Activated T-cell treated with anti-CD3 and anti-CD28 coated beads, Interleukin-2, amount 50 U/mL, for 72 hours (primary cell): Measurements from ENCODE around the gene ARHGAP23. TPM values are rescaled to one million over a fixed set of nuclear protein-coding genes. Genes with fewer than 3 reads are reported as not detected.

Experiments
- ATAC-seq, 2 donors: fragments of 150-1000 bp; cut with Tn5 transposase; replicated peaks in 1 of 2; 2 replicates each; pipeline ENCODE4 v1.10.0; 2021; ENCODE audit warnings: moderate library complexity in 2 of 2, mild to moderate bottlenecking in 1 of 2
- DNase-seq, 2 donors: peaks; one replicate each; pipeline ENCODE4 v3.0.0; 2021 to 2022; ENCODE audit warnings: mixed read lengths in 1 of 2
- H3K27ac Mint-ChIP-seq: one replicate; pipeline ENCODE4 v1.8.0; 2022; ENCODE audit warnings: mild to moderate bottlenecking, moderate library complexity, mixed read lengths
- H3K27me3 Mint-ChIP-seq: one replicate; pipeline ENCODE4 v1.8.0; 2022; ENCODE audit warnings: low read depth, mixed read lengths
- H3K36me3 Mint-ChIP-seq, 2 donors: one replicate each; pipeline ENCODE4 v1.8.0; 2022; ENCODE audit warnings: mixed read lengths in 2 of 2, mild to moderate bottlenecking in 1 of 2; ENCODE audit not compliant: insufficient read depth in 2 of 2
- H3K4me1 Mint-ChIP-seq: one replicate; pipeline ENCODE4 v1.8.0; 2022; ENCODE audit warnings: low read depth, mixed read lengths
- H3K4me3 Mint-ChIP-seq, 2 donors: one replicate each; pipeline ENCODE4 v1.8.0; 2022; ENCODE audit warnings: mild to moderate bottlenecking in 2 of 2, mixed read lengths in 2 of 2, moderate library complexity in 2 of 2
- H3K9me3 Mint-ChIP-seq, 2 donors: one replicate each; pipeline ENCODE4 v1.8.0; 2022; ENCODE audit warnings: mixed read lengths in 2 of 2
- total RNA-seq, 2 donors: library from RNA; stranded (reverse); gene quantifications; one replicate each; pipeline ENCODE4 v1.2.3, GENCODE V29; 2022

ARHGAP23 gene, protein sequence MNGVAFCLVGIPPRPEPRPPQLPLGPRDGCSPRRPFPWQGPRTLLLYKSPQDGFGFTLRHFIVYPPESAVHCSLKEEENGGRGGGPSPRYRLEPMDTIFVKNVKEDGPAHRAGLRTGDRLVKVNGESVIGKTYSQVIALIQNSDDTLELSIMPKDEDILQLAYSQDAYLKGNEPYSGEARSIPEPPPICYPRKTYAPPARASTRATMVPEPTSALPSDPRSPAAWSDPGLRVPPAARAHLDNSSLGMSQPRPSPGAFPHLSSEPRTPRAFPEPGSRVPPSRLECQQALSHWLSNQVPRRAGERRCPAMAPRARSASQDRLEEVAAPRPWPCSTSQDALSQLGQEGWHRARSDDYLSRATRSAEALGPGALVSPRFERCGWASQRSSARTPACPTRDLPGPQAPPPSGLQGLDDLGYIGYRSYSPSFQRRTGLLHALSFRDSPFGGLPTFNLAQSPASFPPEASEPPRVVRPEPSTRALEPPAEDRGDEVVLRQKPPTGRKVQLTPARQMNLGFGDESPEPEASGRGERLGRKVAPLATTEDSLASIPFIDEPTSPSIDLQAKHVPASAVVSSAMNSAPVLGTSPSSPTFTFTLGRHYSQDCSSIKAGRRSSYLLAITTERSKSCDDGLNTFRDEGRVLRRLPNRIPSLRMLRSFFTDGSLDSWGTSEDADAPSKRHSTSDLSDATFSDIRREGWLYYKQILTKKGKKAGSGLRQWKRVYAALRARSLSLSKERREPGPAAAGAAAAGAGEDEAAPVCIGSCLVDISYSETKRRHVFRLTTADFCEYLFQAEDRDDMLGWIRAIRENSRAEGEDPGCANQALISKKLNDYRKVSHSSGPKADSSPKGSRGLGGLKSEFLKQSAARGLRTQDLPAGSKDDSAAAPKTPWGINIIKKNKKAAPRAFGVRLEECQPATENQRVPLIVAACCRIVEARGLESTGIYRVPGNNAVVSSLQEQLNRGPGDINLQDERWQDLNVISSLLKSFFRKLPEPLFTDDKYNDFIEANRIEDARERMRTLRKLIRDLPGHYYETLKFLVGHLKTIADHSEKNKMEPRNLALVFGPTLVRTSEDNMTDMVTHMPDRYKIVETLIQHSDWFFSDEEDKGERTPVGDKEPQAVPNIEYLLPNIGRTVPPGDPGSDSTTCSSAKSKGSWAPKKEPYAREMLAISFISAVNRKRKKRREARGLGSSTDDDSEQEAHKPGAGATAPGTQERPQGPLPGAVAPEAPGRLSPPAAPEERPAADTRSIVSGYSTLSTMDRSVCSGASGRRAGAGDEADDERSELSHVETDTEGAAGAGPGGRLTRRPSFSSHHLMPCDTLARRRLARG (N-terminal part only)
- 1 to 10 TPM; 2.6 to 2.7 TPM for total RNA-seq

DNA sequence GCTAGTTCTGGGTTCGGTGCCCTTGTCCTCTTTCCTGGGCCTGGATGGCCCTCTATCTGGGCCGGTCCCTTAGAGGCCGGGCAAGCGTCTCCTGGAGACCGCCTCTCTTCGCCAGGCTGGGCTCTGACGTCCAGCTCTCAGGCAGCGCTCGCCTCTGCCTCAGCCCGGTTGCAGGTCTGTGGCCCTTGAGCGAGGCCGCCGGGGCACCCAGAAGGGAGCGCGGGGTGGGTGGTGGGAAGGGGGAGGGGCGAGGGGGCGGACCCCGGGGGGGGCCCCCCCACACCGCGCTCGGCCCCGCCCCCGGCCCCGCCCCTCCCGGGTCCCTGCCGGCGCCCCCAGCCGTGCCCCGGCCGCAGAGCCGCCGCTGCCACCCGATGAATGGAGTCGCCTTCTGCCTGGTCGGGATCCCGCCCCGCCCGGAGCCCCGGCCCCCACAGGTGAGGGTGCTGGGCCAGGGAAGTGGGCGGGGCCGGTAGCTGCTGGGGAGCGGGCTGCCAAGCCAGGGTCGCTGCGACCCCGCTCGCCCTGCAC lies at the start of gene ARHGAP23:
TSS of gene ARHGAP23 (plus strand) at position 353 of the 531 bp plus-strand sequence. CDS start at position 375, 22 bp downstream.
- H3K4me3 Mint-ChIP-seq = peak within 1 kb of the TSS; percentile 42 to 85
- no peak within 1 kb of the TSS for H3K27ac Mint-ChIP-seq
- H3K36me3 Mint-ChIP-seq = no peaks in the 10 kb centered on the region
- DNase-seq (peak; percentile 48), ATAC-seq (peak; percentile 64 to 69)
- H3K9me3 Mint-ChIP-seq = no peaks in the 10 kb centered on the region
- peaks cover 40% of the 10 kb centered on the region for H3K27me3 Mint-ChIP-seq
- peaks cover 13% of the 10 kb centered on the region for H3K4me1 Mint-ChIP-seq

DNA sequence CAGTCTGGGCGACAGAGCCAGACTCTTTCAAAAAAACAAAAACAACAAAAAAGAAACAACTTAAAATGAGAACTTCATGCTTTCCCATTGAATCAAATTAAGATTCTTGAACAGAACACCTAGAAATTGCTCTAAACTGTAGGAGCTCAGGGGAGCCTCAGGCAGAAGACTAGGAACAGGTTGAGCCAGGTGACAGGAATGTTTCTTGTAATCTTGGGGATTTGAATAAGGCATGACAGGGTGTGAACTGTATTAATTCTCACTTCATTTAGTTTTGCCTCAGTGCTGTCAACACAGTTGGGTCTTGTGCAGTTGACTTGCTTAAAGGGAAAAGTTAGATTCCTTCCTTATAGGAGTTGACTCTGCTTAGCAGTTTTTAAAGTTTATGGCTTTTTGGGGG lies 48.8 kb upstream of the ARHGAP23 start:
- ATAC-seq (no peak), DNase-seq (no peak)
- H3K4me1 Mint-ChIP-seq = no peaks in the 10 kb centered on the region
- no peak overlapping the region for H3K27ac Mint-ChIP-seq
- no peaks in the 10 kb centered on the region for H3K27me3 Mint-ChIP-seq
- H3K36me3 Mint-ChIP-seq = no peaks in the 10 kb centered on the region
- no peaks in the 10 kb centered on the region for H3K9me3 Mint-ChIP-seq
- H3K4me3 Mint-ChIP-seq = no peak overlapping the region

DNA sequence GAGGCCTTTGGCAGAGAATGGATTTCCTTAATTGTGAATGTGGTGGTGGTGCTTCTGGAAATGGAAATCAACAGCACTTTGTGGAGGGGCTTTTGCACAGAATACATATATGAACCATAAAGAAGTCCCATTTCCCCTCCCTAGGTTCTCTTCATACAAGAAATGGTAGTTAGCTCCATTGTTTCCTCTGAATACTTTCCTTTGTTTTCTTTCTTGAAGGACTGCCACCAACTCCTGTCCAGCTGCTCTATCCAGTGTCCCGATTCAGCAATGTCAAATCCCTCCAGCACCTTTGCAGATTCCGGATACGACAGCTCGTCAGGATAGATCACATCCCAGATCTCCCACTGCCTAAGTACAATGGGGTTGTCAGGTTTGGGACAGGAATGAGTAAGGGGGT lies 33.2 kb upstream of the ARHGAP23 start:
- Mint-ChIP-seq H3K27ac (no peak overlapping the region), H3K4me1 (no peaks in the 10 kb centered on the region), H3K36me3 (peaks cover 1 to 2% of the 10 kb centered on the region in 2 donors)

DNA sequence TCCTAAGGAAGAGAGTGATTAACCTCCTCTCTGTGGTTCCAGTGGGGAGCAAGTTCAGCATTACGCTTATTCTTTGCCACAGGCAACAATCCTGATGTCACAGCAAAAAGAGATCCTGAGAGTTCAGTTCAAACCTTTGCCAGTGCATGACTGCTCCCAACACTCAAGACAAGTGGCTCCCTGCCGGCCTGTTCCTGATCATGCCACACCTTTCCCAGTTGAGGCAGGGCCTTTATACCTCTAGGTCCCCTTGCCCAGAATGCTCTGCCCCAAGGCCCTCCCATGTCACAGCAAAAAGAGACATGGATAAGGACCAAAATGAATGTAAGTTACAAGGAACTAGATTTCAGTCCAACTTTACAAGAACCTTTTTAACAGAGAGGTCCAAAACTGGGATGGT lies 31.0 kb upstream of the ARHGAP23 start:
- no peak for ATAC-seq
- Mint-ChIP-seq H3K27ac (no peak overlapping the region), H3K9me3 (no peaks in the 10 kb centered on the region), H3K4me3 (no peak overlapping the region), H3K36me3 (peaks cover 1 to 2% of the 10 kb centered on the region in 2 donors), H3K27me3 (no peaks in the 10 kb centered on the region), H3K4me1 (no peaks in the 10 kb centered on the region)
- no peak for DNase-seq

More for the DNA sequence above, 33.2 kb upstream of the ARHGAP23 start:
- DNase-seq (no peak), ATAC-seq (no peak)
- no peak overlapping the region for H3K4me3 Mint-ChIP-seq
- H3K9me3 Mint-ChIP-seq = no peaks in the 10 kb centered on the region
- H3K27me3 Mint-ChIP-seq = no peaks in the 10 kb centered on the region

GRCh38 chr17:38400286-38400685 lies 28.0 kb upstream of the ARHGAP23 start:
- Mint-ChIP-seq H3K4me3 (no peak overlapping the region), H3K4me1 (no peaks in the 10 kb centered on the region), H3K27ac (no peak overlapping the region), H3K27me3 (no peaks in the 10 kb centered on the region), H3K36me3 (peaks cover 1 to 2% of the 10 kb centered on the region in 2 donors), H3K9me3 (no peaks in the 10 kb centered on the region)
- no peak for DNase-seq
- ATAC-seq = no peak

GRCh38 chr17:38401459-38401858 lies 26.8 kb upstream of the ARHGAP23 start:
- no peak overlapping the region for H3K27ac Mint-ChIP-seq
- H3K4me3 Mint-ChIP-seq = no peak overlapping the region
- H3K9me3 Mint-ChIP-seq = no peaks in the 10 kb centered on the region
- ATAC-seq (no peak), DNase-seq (no peak)
- H3K27me3 Mint-ChIP-seq = no peaks in the 10 kb centered on the region
- peaks cover 0 to 1% of the 10 kb centered on the region in 2 donors for H3K36me3 Mint-ChIP-seq
- no peaks in the 10 kb centered on the region for H3K4me1 Mint-ChIP-seq

DNA sequence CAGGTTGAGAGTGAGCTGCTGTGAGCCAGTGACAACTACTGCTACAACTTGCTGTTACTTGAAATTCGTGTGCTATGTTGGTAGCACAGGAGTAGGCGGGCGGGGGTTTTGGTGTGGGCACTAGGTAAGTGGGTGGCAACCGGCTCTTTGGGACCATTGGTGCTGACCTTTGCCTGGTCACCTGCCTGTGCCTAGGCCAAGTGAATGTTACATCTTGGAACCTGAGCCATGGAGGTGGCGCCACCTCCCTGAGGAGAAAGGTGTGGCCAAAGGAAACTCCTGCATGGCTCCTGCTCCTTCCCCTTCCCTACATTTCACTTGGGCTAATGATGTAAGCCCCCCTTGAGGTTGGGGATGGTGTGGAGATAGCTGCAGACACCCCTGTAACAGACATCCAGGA lies 25.4 kb upstream of the ARHGAP23 start:
- Mint-ChIP-seq H3K27me3 (no peaks in the 10 kb centered on the region), H3K36me3 (no peaks in the 10 kb centered on the region), H3K4me1 (no peaks in the 10 kb centered on the region), H3K4me3 (no peak overlapping the region), H3K9me3 (no peaks in the 10 kb centered on the region), H3K27ac (no peak overlapping the region)
- DNase-seq (no peak), ATAC-seq (no peak)

DNA sequence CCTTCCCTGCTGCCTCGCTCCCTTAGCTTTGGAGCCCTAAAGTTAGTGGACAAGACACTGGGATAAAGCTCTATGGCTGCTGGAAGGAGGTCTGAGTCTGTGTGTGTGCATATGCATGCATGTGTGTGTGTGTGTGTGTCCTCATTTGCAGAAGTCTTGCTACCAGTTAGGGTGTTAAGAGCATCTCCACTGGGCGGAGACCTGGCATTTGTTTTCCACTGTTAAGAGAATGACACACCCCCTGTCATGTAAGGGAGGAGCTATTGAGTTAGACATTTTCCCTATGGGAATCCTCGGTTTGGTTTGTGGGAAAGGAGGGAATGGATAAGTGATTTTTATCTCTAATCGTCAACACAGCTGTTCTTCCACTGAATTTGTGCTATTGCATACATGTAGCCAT lies 24.8 kb upstream of the ARHGAP23 start:
- Mint-ChIP-seq H3K4me3 (no peak overlapping the region), H3K9me3 (no peaks in the 10 kb centered on the region), H3K36me3 (no peaks in the 10 kb centered on the region)

GRCh38 chr17:38404174-38404943 lies 23.9 kb upstream of the ARHGAP23 start:
- DNase-seq (no peak), ATAC-seq (no peak)
- no peak overlapping the region for H3K4me3 Mint-ChIP-seq
- H3K27me3 Mint-ChIP-seq = no peaks in the 10 kb centered on the region
- H3K4me1 Mint-ChIP-seq = no peaks in the 10 kb centered on the region
- no peak overlapping the region for H3K27ac Mint-ChIP-seq
- no peaks in the 10 kb centered on the region for H3K36me3 Mint-ChIP-seq
- no peaks in the 10 kb centered on the region for H3K9me3 Mint-ChIP-seq

More for the DNA sequence above, 24.8 kb upstream of the ARHGAP23 start:
- Mint-ChIP-seq H3K27me3 (no peaks in the 10 kb centered on the region), H3K4me1 (no peaks in the 10 kb centered on the region), H3K27ac (no peak overlapping the region)
- DNase-seq (no peak), ATAC-seq (no peak)

DNA sequence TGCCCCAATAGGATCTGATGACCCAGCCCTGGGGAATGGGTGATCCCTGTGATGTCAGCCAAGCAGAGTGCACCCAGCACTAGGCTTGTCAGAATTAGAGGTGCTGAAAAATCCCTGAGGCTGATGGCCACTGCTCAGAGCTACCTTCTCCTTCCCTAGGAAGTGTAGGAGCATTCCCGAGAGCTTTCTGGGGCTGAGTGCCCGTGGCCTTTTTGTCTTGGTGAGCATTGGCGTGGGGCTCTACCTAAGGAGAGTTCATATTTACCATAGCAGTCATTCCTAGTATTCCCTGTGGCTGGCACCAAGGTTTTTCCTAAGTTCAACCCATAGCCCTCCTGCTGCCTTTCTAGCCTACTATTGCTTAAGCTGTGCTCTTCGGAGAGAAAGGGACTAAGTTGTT lies 22.6 kb upstream of the ARHGAP23 start:
- peaks cover 6% of the 10 kb centered on the region for H3K27me3 Mint-ChIP-seq
- H3K36me3 Mint-ChIP-seq = no peaks in the 10 kb centered on the region
- no peaks in the 10 kb centered on the region for H3K9me3 Mint-ChIP-seq
- DNase-seq (no peak), ATAC-seq (no peak)
- no peaks in the 10 kb centered on the region for H3K4me1 Mint-ChIP-seq
- H3K27ac Mint-ChIP-seq = no peak overlapping the region
- H3K4me3 Mint-ChIP-seq = no peak overlapping the region

DNA sequence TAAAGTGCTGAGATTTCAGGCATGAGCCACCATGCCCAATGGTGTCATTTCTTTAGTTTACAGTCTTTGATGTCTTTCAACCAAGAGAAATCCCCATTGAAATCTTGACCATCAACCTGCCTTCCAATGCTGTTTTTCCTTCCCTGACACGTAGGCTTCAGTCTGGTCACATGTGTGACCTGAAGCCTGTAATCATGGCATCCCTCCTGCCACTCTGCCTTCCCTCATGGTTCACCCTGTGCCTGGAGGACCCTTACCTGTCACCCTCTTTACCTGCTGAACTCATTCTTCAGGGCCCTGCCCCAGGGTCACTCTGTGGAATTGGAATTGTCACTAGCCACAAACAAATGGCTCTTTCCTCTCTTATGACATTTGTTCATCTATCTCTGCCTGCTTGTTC lies 18.1 kb upstream of the ARHGAP23 start:
- Mint-ChIP-seq H3K4me1 (peaks cover 7% of the 10 kb centered on the region), H3K27ac (no peak overlapping the region), H3K27me3 (peaks cover 6% of the 10 kb centered on the region)

More for the DNA sequence above, 18.1 kb upstream of the ARHGAP23 start:
- H3K36me3 Mint-ChIP-seq = no peaks in the 10 kb centered on the region
- ATAC-seq (no peak), DNase-seq (no peak)
- H3K4me3 Mint-ChIP-seq = no peak overlapping the region
- no peaks in the 10 kb centered on the region for H3K9me3 Mint-ChIP-seq
